Right atrium auricular region (tissue), 2 donors: ENCODE measurements around the gene RIPK1. TPM values are rescaled to one million over a fixed set of nuclear protein-coding genes. Genes with fewer than 3 reads are reported as not detected.
A peak's percentile ranks its signal among the peaks of the same experiment; 100 is the strongest.

Source experiments
- DNase-seq: peaks from one replicate; pipeline ENCODE4 v3.0.0-alpha.2; 2019; ENCODE audit warnings: low spot score
- H3K27ac ChIP-seq, 2 donors: fragments of 200-600 bp; sonication (generic); 1 replicate in 1 of 2; 2 replicates in 1 of 2; pipeline ENCODE4 v1.5.1; 2016 to 2019
- H3K27me3 ChIP-seq, 2 donors: fragments of 200-600 bp; sonication (generic); one replicate each; pipeline versions ENCODE4 v1.5.1 to v1.6.0; 2017 to 2019
- H3K36me3 ChIP-seq: fragments of 200-600 bp; sonication (generic); one replicate; pipeline ENCODE4 v1.5.1; 2016
- H3K4me1 ChIP-seq, 2 donors: fragments of 200-600 bp; sonication (generic); one replicate each; pipeline versions ENCODE4 v1.5.1 to v1.6.0; 2017 to 2019
- H3K4me3 ChIP-seq, 2 donors: fragments of 200-600 bp; sonication (generic); 1 replicate in 1 of 2; 2 replicates in 1 of 2; pipeline ENCODE4 v1.5.1; 2017 to 2019; ENCODE audit warnings: mild to moderate bottlenecking in 1 of 2, moderate library complexity in 1 of 2
- H3K9me3 ChIP-seq, 2 donors: fragments of 200-600 bp; sonication (generic); one replicate each; pipeline ENCODE4 v1.5.1; 2019
- CTCF ChIP-seq, 2 donors: fragments of 200-600 bp; sonication (generic); IDR thresholded peaks; one replicate each; pipeline ENCODE4 v1.5.1; 2019; ENCODE audit warnings: antibody characterized with exemption in 2 of 2
- total RNA-seq, 2 donors: library from RNA; depleted of rRNA; stranded (reverse); fragments of >200 nt; gene quantifications; one replicate each; pipeline ENCODE4 v1.1.0, GENCODE V29; 2016

The RIPK1 gene
- total RNA-seq, 2 donors from 2014 or later = 9.5 to 11.3 TPM

GRCh38 chr6:3118353-3119039 is 50.2 kb downstream of the RIPK1 start, which contains the start of gene BPHL:
Gene BPHL (plus strand): TSS chr6:3118711. CDS start chr6:3118741, 30 bp downstream.
- Histone ChIP-seq H3K27me3 (no peaks in the 10 kb centered on the region), H3K36me3 (peaks cover 14% of the 10 kb centered on the region), H3K9me3 (no peaks in the 10 kb centered on the region), H3K27ac (peak within 1 kb of the TSS; percentile 87 to 90), H3K4me3 (peak within 1 kb of the TSS; percentile 60 to 91), H3K4me1 (peaks cover 0 to 5% of the 10 kb centered on the region in 2 donors)
- peak in 1 of 2 donors; percentile 35 for TF ChIP-seq CTCF (IDR thresholded peaks at IDR 0.05)
- DNase-seq = peak; percentile 94

GRCh38 chr6:3119040-3119723 is 50.9 kb downstream of the RIPK1 start:
- H3K27ac ChIP-seq = peak overlapping the region; percentile 87 to 90
- H3K36me3 ChIP-seq = peaks cover 7% of the 10 kb centered on the region
- H3K4me3 ChIP-seq = peak overlapping the region; percentile 60 to 91
- no peaks in the 10 kb centered on the region for H3K9me3 ChIP-seq
- peaks cover 0 to 5% of the 10 kb centered on the region in 2 donors for H3K4me1 ChIP-seq
- H3K27me3 ChIP-seq = no peaks in the 10 kb centered on the region
- no peak for TF ChIP-seq CTCF (IDR thresholded peaks at IDR 0.05)
- no peak for DNase-seq

- DNase-seq = no peak
- no peaks in the 10 kb centered on the region for H3K9me3 ChIP-seq
- H3K4me1 ChIP-seq = peaks cover 0 to 5% of the 10 kb centered on the region in 2 donors
- H3K27ac ChIP-seq = no peak overlapping the region
- no peak overlapping the region for H3K4me3 ChIP-seq
- no peak for TF ChIP-seq CTCF (IDR thresholded peaks at IDR 0.05)
- no peaks in the 10 kb centered on the region for H3K36me3 ChIP-seq
- H3K27me3 ChIP-seq = no peaks in the 10 kb centered on the region
Measured at GRCh38 chr6:3120765-3121089, 52.4 kb downstream of the RIPK1 start.

- Histone ChIP-seq H3K4me1 (peaks cover 0 to 2% of the 10 kb centered on the region in 2 donors), H3K36me3 (no peaks in the 10 kb centered on the region), H3K4me3 (no peak overlapping the region), H3K27ac (no peak overlapping the region), H3K9me3 (no peaks in the 10 kb centered on the region), H3K27me3 (no peaks in the 10 kb centered on the region)
- DNase-seq = no peak
- no peak for TF ChIP-seq CTCF (IDR thresholded peaks at IDR 0.05)
Measured at GRCh38 chr6:3122823-3123182, 54.5 kb downstream of the RIPK1 start.

- no peaks in the 10 kb centered on the region for H3K27me3 ChIP-seq
- H3K9me3 ChIP-seq = no peaks in the 10 kb centered on the region
- no peaks in the 10 kb centered on the region for H3K4me1 ChIP-seq
- no peaks in the 10 kb centered on the region for H3K36me3 ChIP-seq
- H3K27ac ChIP-seq = no peak overlapping the region
- no peak for DNase-seq
- TF ChIP-seq CTCF (IDR thresholded peaks at IDR 0.05) = no peak
- no peak overlapping the region for H3K4me3 ChIP-seq
Measured at GRCh38 chr6:3124667-3125066, 56.4 kb downstream of the RIPK1 start.
